Transverse colon (tissue), 4 donors: Measurements from ENCODE around the gene CHIC2. TPM values are rescaled to one million over a fixed set of nuclear protein-coding genes. Genes with fewer than 3 reads are reported as not detected.

ENCODE experiments used
- DNase-seq: peaks from one replicate; pipeline ENCODE4 v3.0.0-alpha.2; 2019
- H3K27ac ChIP-seq, 4 donors: fragments of 200-600 bp; sonication (generic); 2 replicates each; pipeline ENCODE4 v1.5.1; 2016 to 2018; ENCODE audit warnings: inconsistent platforms in 4 of 4
- H3K27me3 ChIP-seq: fragments of 200-600 bp; sonication (generic); 2 replicates; pipeline ENCODE4 v1.5.1; 2017; ENCODE audit warnings: inconsistent platforms
- H3K36me3 ChIP-seq, 4 donors: fragments of 200-600 bp; sonication (generic); 2 replicates each; pipeline ENCODE4 v1.5.1; 2017 to 2019; ENCODE audit warnings: inconsistent platforms in 4 of 4
- H3K4me1 ChIP-seq, 4 donors: fragments of 200-600 bp; sonication (generic); 2 replicates each; pipeline ENCODE4 v1.5.1; 2017 to 2020; ENCODE audit warnings: inconsistent platforms in 4 of 4
- H3K4me3 ChIP-seq, 4 donors: fragments of 200-600 bp; sonication (generic); 1 replicate in 1 of 4; 2 replicates in 3 of 4; pipeline versions ENCODE4 v1.5.1 to v1.6.1; 2017 to 2019; ENCODE audit warnings: inconsistent platforms in 4 of 4
- H3K9me3 ChIP-seq, 2 donors: fragments of 200-600 bp; sonication (generic); 2 replicates each; pipeline ENCODE4 v1.5.1; 2017 to 2019; ENCODE audit warnings: inconsistent platforms in 2 of 2
- CTCF ChIP-seq, 5 experiments: fragments of 200-600 bp in 3 of 5; fragments of 450-650 bp in 2 of 5; sonication (generic) in 3 of 5; IDR thresholded peaks; 1 replicate in 2 of 5; 2 replicates in 3 of 5; pipeline ENCODE4 v1.5.1; 2016 to 2017; ENCODE audit warnings: antibody characterized with exemption in 5 of 5, inconsistent platforms in 3 of 5, mild to moderate bottlenecking in 2 of 5, moderate library complexity in 1 of 5
- EP300 ChIP-seq: sonication (generic); formaldehyde crosslinking; IDR thresholded peaks from one replicate; pipeline ENCODE4 v1.6.1; 2017; ENCODE audit warnings: antibody characterized with exemption, low read depth
- POLR2A ChIP-seq: fragments of 450-650 bp; IDR thresholded peaks from one replicate; pipeline ENCODE4 v1.6.1; 2016; ENCODE audit warnings: antibody characterized with exemption, mild to moderate bottlenecking, moderate library complexity
- POLR2AphosphoS5 ChIP-seq, 3 donors: sonication (generic); formaldehyde crosslinking; IDR thresholded peaks; one replicate each; pipeline ENCODE4 v1.6.1; 2016; ENCODE audit warnings: antibody characterized with exemption in 3 of 3
- WGBS, 2 donors: methylation state at CpG; one replicate each; pipeline ENCODE4 v1.1.5; 2018; ENCODE audit warnings: low coverage in 1 of 2; 5-methylcytosine and 5-hydroxymethylcytosine counted together
- in situ Hi-C, 4 donors: fragments of 200-750 bp; cut with MboI; loops; one replicate each; pipeline versions ENCODE4 v1.15.0 to v1.15.1; 2017; ENCODE audit warnings: low sequenced_read_pairs in 3 of 4, low pct_ligation_motif_present in 1 of 4, low pct_unique_long_range_greater_than_20kb in 1 of 4
- intact Hi-C: fragments of 100-400 bp; cut with DNase I; formaldehyde crosslinking; loops from one replicate; pipeline ENCODE4 v1.15.1; 2023; ENCODE audit warnings: low total_unique reads
- total RNA-seq, 4 donors: library from RNA; depleted of rRNA; stranded (reverse); fragments of >200 nt; gene quantifications; one replicate each; pipeline ENCODE4 v1.1.0, GENCODE V29; 2016

The CHIC2 gene
- total RNA-seq, 4 donors from 2014 or later = 36.2 to 106 (median 52.0) TPM

- no peaks in the 10 kb centered on the region for H3K4me1 ChIP-seq
- TF ChIP-seq POLR2A = no peak
- TF ChIP-seq CTCF (IDR thresholded peaks at IDR 0.05) = no peak
- no peak for TF ChIP-seq POLR2AphosphoS5 (IDR thresholded peaks at IDR 0.05)
- no peak for TF ChIP-seq EP300
- H3K36me3 ChIP-seq = no peaks in the 10 kb centered on the region
- in situ Hi-C loops = no loop called here
- 43% methylated on average over 4 of the region's 4 CpGs for WGBS, 2 donors
- no peaks in the 10 kb centered on the region for H3K9me3 ChIP-seq
- intact Hi-C loops = no loop called here
- no peak for DNase-seq
- H3K27me3 ChIP-seq = no peaks in the 10 kb centered on the region
- H3K27ac ChIP-seq = no peak overlapping the region
- no peak overlapping the region for H3K4me3 ChIP-seq
Measured at GRCh38 chr4:53997898-53998297, 66.5 kb downstream of the CHIC2 start.

GRCh38 chr4:53994382-53995102, 69.9 kb downstream of the CHIC2 start:
- intact Hi-C loops = no loop called here
- in situ Hi-C loops = no loop called here
- Histone ChIP-seq H3K27ac (no peak overlapping the region), H3K9me3 (no peaks in the 10 kb centered on the region), H3K4me3 (no peak overlapping the region), H3K27me3 (no peaks in the 10 kb centered on the region), H3K4me1 (no peaks in the 10 kb centered on the region), H3K36me3 (no peaks in the 10 kb centered on the region)
- TF ChIP-seq POLR2A (no peak), POLR2AphosphoS5 (IDR thresholded peaks at IDR 0.05) (no peak), EP300 (no peak)
- WGBS, 2 donors = 63 to 84% methylated on average over 4 to 5 of the region's 5 CpGs
- no peak for DNase-seq

GRCh38 chr4:53992785-53993184, 71.6 kb downstream of the CHIC2 start:
- intact Hi-C loops = no loop called here
- no peak overlapping the region for H3K4me3 ChIP-seq
- H3K27me3 ChIP-seq = no peaks in the 10 kb centered on the region
- TF ChIP-seq POLR2AphosphoS5 (IDR thresholded peaks at IDR 0.05) (no peak), POLR2A (no peak), CTCF (IDR thresholded peaks at IDR 0.05) (no peak), EP300 (no peak)
- H3K4me1 ChIP-seq = no peaks in the 10 kb centered on the region
- no peak overlapping the region for H3K27ac ChIP-seq
- WGBS, 2 donors = 96 to 100% methylated on average over 3 of the region's 3 CpGs
- H3K9me3 ChIP-seq = no peaks in the 10 kb centered on the region
- DNase-seq = no peak
- no peaks in the 10 kb centered on the region for H3K36me3 ChIP-seq
- in situ Hi-C loops = no loop called here

- Histone ChIP-seq H3K27ac (no peak overlapping the region), H3K4me3 (no peak overlapping the region), H3K9me3 (no peaks in the 10 kb centered on the region), H3K4me1 (no peaks in the 10 kb centered on the region), H3K36me3 (no peaks in the 10 kb centered on the region), H3K27me3 (no peaks in the 10 kb centered on the region)
- no peak for TF ChIP-seq CTCF (IDR thresholded peaks at IDR 0.05)
- TF ChIP-seq POLR2AphosphoS5 (IDR thresholded peaks at IDR 0.05) = no peak
- no peak for TF ChIP-seq EP300
- 95 to 100% methylated on average over 3 to 5 of the region's 5 CpGs for WGBS, 2 donors
- intact Hi-C loops = no loop called here
- no peak for DNase-seq
- in situ Hi-C loops = no loop called here
Measured at GRCh38 chr4:53991821-53992220, 72.6 kb downstream of the CHIC2 start.

GRCh38 chr4:53990641-53991040, 73.8 kb downstream of the CHIC2 start:
- Histone ChIP-seq H3K4me3 (no peak overlapping the region), H3K27me3 (no peaks in the 10 kb centered on the region), H3K36me3 (no peaks in the 10 kb centered on the region), H3K9me3 (no peaks in the 10 kb centered on the region), H3K4me1 (no peaks in the 10 kb centered on the region), H3K27ac (no peak overlapping the region)
- in situ Hi-C loops = no loop called here
- no peak for TF ChIP-seq CTCF (IDR thresholded peaks at IDR 0.05)
- TF ChIP-seq POLR2AphosphoS5 (IDR thresholded peaks at IDR 0.05) = no peak
- TF ChIP-seq EP300 = no peak
- TF ChIP-seq POLR2A = no peak
- WGBS, 2 donors = 78 to 84% methylated on average over 4 of the region's 4 CpGs
- intact Hi-C loops = no loop called here
- DNase-seq = no peak
